HCT116 (cell line): ENCODE measurements around the gene SLC22A23. TPM values are rescaled to one million over a fixed set of nuclear protein-coding genes. Genes with fewer than 3 reads are reported as not detected.

ENCODE experiments used
- ATAC-seq: fragments of 200-7000 bp; cut with Tn5 transposase; 2 replicates; pipeline ENCODE4 v1.9.1; 2020; ENCODE audit warnings: mild to moderate bottlenecking, moderate library complexity
- BruUV-seq: library from RNA; stranded (reverse); fragments of 400-500 nt; replicated peaks from 2 replicates; lab custom pipeline; 2021; lab: Mats Ljungman, UMichigan
- CTCF ChIA-PET: fragments of 300-600 bp; sonication (Branson Sonifier 250); formaldehyde crosslinking; loops from one replicate; lab custom pipeline; 2021; ENCODE audit warnings: antibody characterized with exemption; lab: Charles Lee
- POLR2A ChIA-PET: fragments of 300-600, 350-600 bp; sonication (Branson Sonifier 250); formaldehyde crosslinking; loops from one replicate; lab custom pipeline; 2021; ENCODE audit warnings: antibody characterized with exemption; lab: Charles Lee
- RAD21 ChIA-PET, 2 experiments: fragments of 300-600 bp; sonication (Branson Sonifier 250); formaldehyde crosslinking; loops; one replicate each; lab custom pipeline; 2023; ENCODE audit warnings: low total read pairs in 2 of 2; ENCODE audit not compliant: uncharacterized antibody in 2 of 2, unreplicated experiment in 2 of 2, low non-redundant PET in 1 of 2; lab: Charles Lee
- DNase-seq: peaks from one replicate; pipeline ENCODE4 v3.0.0-alpha.2; 2010; ENCODE audit warnings: low read depth, low spot score
- H2AFZ ChIP-seq: fragments of 200-600 bp; shearing (Covaris generic), sonication (generic); 2 replicates; pipeline ENCODE4 v1.6.1; 2017; ENCODE audit warnings: low read depth, mixed run types, mixed read lengths, antibody characterized with exemption, low read length; ENCODE audit not compliant: poor library complexity, severe bottlenecking
- H3K27ac ChIP-seq: 2 replicates; pipeline ENCODE4 v1.5.1; 2012; ENCODE audit warnings: low read depth, low read length
- H3K27me3 ChIP-seq: fragments of 200-600 bp; sonication (generic); 2 replicates; pipeline ENCODE4 v1.6.1; 2016; ENCODE audit warnings: mixed run types, low read length, mixed read lengths; ENCODE audit not compliant: insufficient read depth
- H3K36me3 ChIP-seq, 2 experiments: fragments of 200-500 bp in 1 of 2; fragments of 200-600 bp in 1 of 2; sonication (Bioruptor generic) in 1 of 2; sonication (generic) in 1 of 2; 2 replicates each; pipeline versions ENCODE4 v1.5.1 to v1.6.1; 2014 to 2016; ENCODE audit warnings: low read length in 2 of 2, inconsistent platforms in 1 of 2, mixed read lengths in 1 of 2, mixed run types in 1 of 2; ENCODE audit not compliant: insufficient read depth in 2 of 2, control insufficient read depth in 1 of 2
- H3K4me1 ChIP-seq, 2 experiments: fragments of 200-600 bp in 1 of 2; sonication (generic) in 1 of 2; 2 replicates each; pipeline versions ENCODE4 v1.5.1 to v1.6.1; 2012 to 2017; ENCODE audit warnings: low read length in 2 of 2, inconsistent platforms in 1 of 2, mild to moderate bottlenecking in 1 of 2, mixed read lengths in 1 of 2, mixed run types in 1 of 2, moderate library complexity in 1 of 2; ENCODE audit not compliant: insufficient read depth in 2 of 2, control insufficient read depth in 1 of 2
- H3K4me2 ChIP-seq: fragments of 200-600 bp; sonication (generic); 2 replicates; pipeline ENCODE4 v1.6.1; 2017; ENCODE audit warnings: mixed run types, low read length, mixed read lengths
- H3K4me3 ChIP-seq, 2 experiments: fragments of 200-600 bp in 1 of 2; sonication (generic) in 1 of 2; replicated peaks in 1 of 2; 2 replicates each; pipeline ENCODE4 v1.5.1; 2011 to 2016; ENCODE audit warnings: low read length in 2 of 2, control low read depth in 1 of 2, low read depth in 1 of 2, mild to moderate bottlenecking in 1 of 2, mixed read lengths in 1 of 2, mixed run types in 1 of 2
- H3K79me2 ChIP-seq: fragments of 200-600 bp; sonication (generic); 2 replicates; pipeline ENCODE4 v1.6.1; 2017; ENCODE audit warnings: mild to moderate bottlenecking, mixed run types, low read length, moderate library complexity, mixed read lengths; ENCODE audit not compliant: insufficient read depth
- H3K9ac ChIP-seq: fragments of 200-600 bp; sonication (generic); 2 replicates; pipeline ENCODE4 v1.6.1; 2016; ENCODE audit warnings: low read length, mixed read lengths
- H3K9me2 ChIP-seq: fragments of 200-600 bp; sonication (generic), shearing (Covaris generic); 2 replicates; pipeline ENCODE4 v1.6.1; 2017; ENCODE audit warnings: mixed run types, mild to moderate bottlenecking, moderate library complexity; ENCODE audit not compliant: insufficient read depth
- H3K9me3 ChIP-seq, 2 experiments: fragments of 200-500 bp in 1 of 2; fragments of 200-600 bp in 1 of 2; sonication (Bioruptor generic) in 1 of 2; sonication (generic) in 1 of 2; 2 replicates each; pipeline ENCODE4 v1.6.1; 2014 to 2017; ENCODE audit warnings: low read length in 2 of 2, mixed read lengths in 2 of 2, inconsistent platforms in 1 of 2, low read depth in 1 of 2, mild to moderate bottlenecking in 1 of 2, mixed run types in 1 of 2, moderate library complexity in 1 of 2; ENCODE audit not compliant: control insufficient read depth in 1 of 2, insufficient read depth in 1 of 2
- H4K20me1 ChIP-seq: fragments of 200-600 bp; sonication (generic), shearing (Covaris generic); 2 replicates; pipeline ENCODE4 v1.6.1; 2017; ENCODE audit warnings: mixed run types, mild to moderate bottlenecking, moderate library complexity; ENCODE audit not compliant: insufficient read depth
- CBX3 ChIP-seq: IDR thresholded peaks from 2 replicates; pipeline ENCODE4 v1.6.1; 2012; ENCODE audit warnings: low read depth
- CTCF ChIP-seq, 3 experiments: fragments of 200-600 bp in 1 of 3; sonication (generic) in 1 of 3; IDR thresholded peaks in 2 of 3; conservative IDR thresholded peaks in 1 of 3; 2 replicates each; pipeline ENCODE4 v1.5.1; 2012 to 2017; ENCODE audit warnings: low read depth in 2 of 3, low read length in 2 of 3, antibody characterized with exemption in 1 of 3, borderline replicate concordance in 1 of 3, control low read depth in 1 of 3, mild to moderate bottlenecking in 1 of 3, mixed read lengths in 1 of 3, mixed run types in 1 of 3, moderate library complexity in 1 of 3; ENCODE audit not compliant: insufficient read depth in 1 of 3
- EGR1 ChIP-seq: IDR thresholded peaks from 2 replicates; pipeline ENCODE4 v1.6.1; 2012; ENCODE audit warnings: low read depth
- EZH2 ChIP-seq: fragments of 200-600 bp; sonication (generic); IDR thresholded peaks from 2 replicates; pipeline ENCODE4 v1.6.1; 2017; ENCODE audit warnings: antibody characterized with exemption, mixed run types
- EZH2phosphoT487 ChIP-seq: fragments of 200-600 bp; IDR thresholded peaks from 2 replicates; pipeline ENCODE4 v1.6.1; 2018; ENCODE audit warnings: antibody characterized with exemption, borderline replicate concordance
- FOSL1 ChIP-seq: IDR thresholded peaks from 2 replicates; pipeline ENCODE4 v1.6.1; 2012; ENCODE audit warnings: low read depth
- JUND ChIP-seq: IDR thresholded peaks from 2 replicates; pipeline ENCODE4 v1.6.1; 2012
- MAX ChIP-seq: IDR thresholded peaks from 2 replicates; pipeline ENCODE4 v1.6.1; 2012
- POLR2A ChIP-seq: IDR thresholded peaks from 2 replicates; pipeline ENCODE4 v1.7.0; 2011; ENCODE audit warnings: borderline replicate concordance; ENCODE audit not compliant: insufficient read depth, insufficient read length; ENCODE audit errors: extremely low read depth
- REST ChIP-seq: IDR thresholded peaks from 2 replicates; pipeline ENCODE4 v1.6.1; 2012; ENCODE audit warnings: low read depth
- SIN3A ChIP-seq: IDR thresholded peaks from 2 replicates; pipeline ENCODE4 v1.6.1; 2012; ENCODE audit warnings: low read depth
- SRF ChIP-seq: IDR thresholded peaks from 2 replicates; pipeline ENCODE4 v1.6.1; 2012; ENCODE audit warnings: low read depth
- TCF7L2 ChIP-seq: IDR thresholded peaks from 2 replicates; pipeline ENCODE4 v1.7.0; 2011; ENCODE audit warnings: borderline replicate concordance, inconsistent platforms; ENCODE audit not compliant: insufficient read depth, insufficient read length; ENCODE audit errors: extremely low read depth
- ZBTB33 ChIP-seq: IDR thresholded peaks from 2 replicates; pipeline ENCODE4 v1.6.1; 2011; ENCODE audit warnings: mild to moderate bottlenecking, low read length, moderate library complexity; ENCODE audit not compliant: insufficient replicate concordance; ENCODE audit errors: extremely low read depth
- intact Hi-C: fragments of 100-400 bp; cut with micrococcal nuclease; formaldehyde crosslinking; loops from 2 replicates; pipeline ENCODE4 v1.10.0; 2022
- total RNA-seq: library from RNA; stranded (reverse); gene quantifications from one replicate; pipeline ENCODE4 v1.2.1, GENCODE V29; 2021; ENCODE audit not compliant: unreplicated experiment

The SLC22A23 gene
- total RNA-seq, 1 experiment from 2014 or later: 11.5 TPM

GRCh38 chr6:3494391-3495100, 37.7 kb upstream of the SLC22A23 start (continued):
- no peak for TF ChIP-seq CTCF (IDR thresholded peaks at IDR 0.05 in 2 of 3, conservative IDR thresholded peaks at IDR 0.05 in 1 of 3; ENCODE audit: borderline replicate concordance in 1 of 3, insufficient read depth in 1 of 3, low read depth in 2 of 3, low read length in 2 of 3)

GRCh38 chr6:3490625-3490980, 33.8 kb upstream of the SLC22A23 start:
- no peaks in the 10 kb centered on the region for H3K27me3 ChIP-seq
- no peaks in the 10 kb centered on the region for H4K20me1 ChIP-seq
- CTCF ChIA-PET: no interaction called here
- TF ChIP-seq SIN3A (no peak), POLR2A (no peak), EGR1 (no peak), ZBTB33 (no peak), FOSL1 (no peak), REST (no peak), JUND (no peak), TCF7L2 (no peak), CTCF (IDR thresholded peaks at IDR 0.05 in 2 of 3, conservative IDR thresholded peaks at IDR 0.05 in 1 of 3; ENCODE audit: borderline replicate concordance in 1 of 3, insufficient read depth in 1 of 3, low read depth in 2 of 3, low read length in 2 of 3) (no peak), EZH2 (no peak), MAX (no peak), SRF (no peak), CBX3 (no peak), EZH2phosphoT487 (no peak)

More at GRCh38 chr6:3490625-3490980, 33.8 kb upstream of the SLC22A23 start:
- no peaks in the 10 kb centered on the region for H3K36me3 ChIP-seq
- no peak overlapping the region for H3K27ac ChIP-seq
- H3K79me2 ChIP-seq: no peaks in the 10 kb centered on the region
- RAD21 ChIA-PET: no interaction called here
- intact Hi-C loops: no loop called here
- no peak overlapping the region for H3K4me3 ChIP-seq
- DNase-seq: no peak
- BruUV-seq: no TSS peak
- H3K9me2 ChIP-seq: no peaks in the 10 kb centered on the region
- H3K4me2 ChIP-seq: no peak overlapping the region
- H2AFZ ChIP-seq: no peak overlapping the region
- no peaks in the 10 kb centered on the region for H3K9me3 ChIP-seq
- POLR2A ChIA-PET: no interaction called here
- no peak overlapping the region for H3K9ac ChIP-seq
- ATAC-seq: no peak
- H3K4me1 ChIP-seq: no peaks in the 10 kb centered on the region
